HepG2 (cell line): ENCODE measurements around the gene BAG3. TPM values are rescaled to one million over a fixed set of nuclear protein-coding genes. Genes with fewer than 3 reads are reported as not detected.

Experiments used
- ATF7-NPFF ChIP-seq: sonication (generic); formaldehyde crosslinking; IDR thresholded peaks from 2 replicates; pipeline ENCODE4 v1.8.1; 2023; ENCODE audit warnings: mild to moderate bottlenecking, low read depth, missing genetic modification reagents, moderate library complexity
- DNMT3B ChIP-seq: conservative IDR thresholded peaks from 2 replicates; pipeline ENCODE4 v1.6.1; 2016; ENCODE audit warnings: missing biosample characterization, control low read depth
- FOSL1 ChIP-seq: sonication (generic); formaldehyde crosslinking; IDR thresholded peaks from 2 replicates; pipeline ENCODE4 v1.9.0; 2021; ENCODE audit warnings: missing genetic modification reagents, borderline replicate concordance
- KDM5B ChIP-seq: sonication (generic); formaldehyde crosslinking; IDR thresholded peaks from 2 replicates; pipeline ENCODE4 v1.4.0; 2020; ENCODE audit warnings: missing genetic modification reagents, mild to moderate bottlenecking, borderline replicate concordance
- KLF11 ChIP-seq: IDR thresholded peaks from 2 replicates; pipeline ENCODE4 v1.6.1; 2016; ENCODE audit warnings: missing compliant biosample characterization
- MATR3 ChIP-seq: sonication (generic); formaldehyde crosslinking; IDR thresholded peaks from 2 replicates; pipeline ENCODE4 v1.4.0; 2020; ENCODE audit warnings: missing genetic modification reagents
- MED13 ChIP-seq: sonication (generic); formaldehyde crosslinking; IDR thresholded peaks from 2 replicates; pipeline ENCODE4 v1.5.0; 2020; ENCODE audit warnings: missing genetic modification reagents
- MYC ChIP-seq: sonication (generic); formaldehyde crosslinking; IDR thresholded peaks from 2 replicates; pipeline ENCODE4 v1.9.0; 2021; ENCODE audit warnings: missing genetic modification reagents, borderline replicate concordance
- NFKB2 ChIP-seq: sonication (generic); formaldehyde crosslinking; IDR thresholded peaks from 2 replicates; pipeline ENCODE4 v1.4.0; 2020; ENCODE audit warnings: missing genetic modification reagents, borderline replicate concordance
- NFKBIZ ChIP-seq: IDR thresholded peaks from 2 replicates; pipeline ENCODE4 v1.6.1; 2018; ENCODE audit warnings: missing genetic modification reagents, missing compliant biosample characterization
- ZFP36L1 ChIP-seq: sonication (generic); formaldehyde crosslinking; IDR thresholded peaks from 2 replicates; pipeline ENCODE4 v1.8.0; 2022; ENCODE audit warnings: mild to moderate bottlenecking, missing genetic modification reagents, moderate library complexity
- ZNF136 ChIP-seq: sonication (generic); formaldehyde crosslinking; IDR thresholded peaks from 2 replicates; pipeline ENCODE4 v1.8.1; 2022; ENCODE audit warnings: low read depth, mild to moderate bottlenecking, moderate library complexity, missing genetic modification reagents
- ZNF44 ChIP-seq: sonication (generic); formaldehyde crosslinking; IDR thresholded peaks from 2 replicates; pipeline ENCODE4 v1.5.1; 2020; ENCODE audit warnings: mild to moderate bottlenecking, missing genetic modification reagents
- ZNF749 ChIP-seq: sonication (generic); formaldehyde crosslinking; IDR thresholded peaks from 2 replicates; pipeline ENCODE4 v1.8.0; 2022; ENCODE audit warnings: mild to moderate bottlenecking, missing genetic modification reagents, moderate library complexity, borderline replicate concordance
- polyA plus RNA-seq, 8 experiments: library from polyadenylated mRNA; depleted of rRNA in 3 of 8; stranded (reverse) in 7 of 8; unstranded in 1 of 8; fragments of >200 nt; fragmentation: Illumina TruSeq in 4 of 8; extraction: Trizol in 4 of 8; gene quantifications; 2 replicates each; pipeline versions ENCODE4 v1.2.1 to v1.2.3, GENCODE V29; 2011 to 2016; ENCODE audit warnings: low read depth in 4 of 8, missing spikeins in 1 of 8, mixed read lengths in 1 of 8; ENCODE audit not compliant: insufficient read depth in 1 of 8
- total RNA-seq, 5 experiments: library from RNA; depleted of rRNA; stranded (reverse); fragments of >200 nt; fragmentation: Illumina TruSeq; extraction: Trizol; gene quantifications; 2 replicates each; pipeline ENCODE4 v1.2.3, GENCODE V29; 2016; ENCODE audit warnings: low read depth in 1 of 5
- TF ChIP-seq, protein P1 (sequence below): sonication (generic); formaldehyde crosslinking; IDR thresholded peaks from 2 replicates; pipeline ENCODE4 v1.4.0; 2020; ENCODE audit warnings: mild to moderate bottlenecking, missing genetic modification reagents
- TF ChIP-seq, protein P2 (sequence below): fragments of 450-650 bp; IDR thresholded peaks from 2 replicates; pipeline ENCODE4 v1.6.1; 2017
- TF ChIP-seq, protein P3 (sequence below): sonication (generic); formaldehyde crosslinking; IDR thresholded peaks from 2 replicates; pipeline ENCODE4 v1.4.0; 2020; ENCODE audit warnings: missing genetic modification reagents, borderline replicate concordance
- TF ChIP-seq, protein P4 (sequence below): sonication (generic); formaldehyde crosslinking; IDR thresholded peaks from 2 replicates; pipeline ENCODE4 v1.5.0; 2020; ENCODE audit warnings: missing genetic modification reagents, mild to moderate bottlenecking, borderline replicate concordance
- TF ChIP-seq, protein P5 (sequence below): sonication (generic); formaldehyde crosslinking; IDR thresholded peaks from 2 replicates; pipeline ENCODE4 v1.8.0; 2023; ENCODE audit warnings: mild to moderate bottlenecking, missing genetic modification reagents

The BAG3 gene
- total and polyA plus RNA-seq, 2 of the 13 experiments (the other 11 are each of a cell fraction or from before 2014, with no cell fraction given): 2.9 to 6.7 TPM

DNA sequence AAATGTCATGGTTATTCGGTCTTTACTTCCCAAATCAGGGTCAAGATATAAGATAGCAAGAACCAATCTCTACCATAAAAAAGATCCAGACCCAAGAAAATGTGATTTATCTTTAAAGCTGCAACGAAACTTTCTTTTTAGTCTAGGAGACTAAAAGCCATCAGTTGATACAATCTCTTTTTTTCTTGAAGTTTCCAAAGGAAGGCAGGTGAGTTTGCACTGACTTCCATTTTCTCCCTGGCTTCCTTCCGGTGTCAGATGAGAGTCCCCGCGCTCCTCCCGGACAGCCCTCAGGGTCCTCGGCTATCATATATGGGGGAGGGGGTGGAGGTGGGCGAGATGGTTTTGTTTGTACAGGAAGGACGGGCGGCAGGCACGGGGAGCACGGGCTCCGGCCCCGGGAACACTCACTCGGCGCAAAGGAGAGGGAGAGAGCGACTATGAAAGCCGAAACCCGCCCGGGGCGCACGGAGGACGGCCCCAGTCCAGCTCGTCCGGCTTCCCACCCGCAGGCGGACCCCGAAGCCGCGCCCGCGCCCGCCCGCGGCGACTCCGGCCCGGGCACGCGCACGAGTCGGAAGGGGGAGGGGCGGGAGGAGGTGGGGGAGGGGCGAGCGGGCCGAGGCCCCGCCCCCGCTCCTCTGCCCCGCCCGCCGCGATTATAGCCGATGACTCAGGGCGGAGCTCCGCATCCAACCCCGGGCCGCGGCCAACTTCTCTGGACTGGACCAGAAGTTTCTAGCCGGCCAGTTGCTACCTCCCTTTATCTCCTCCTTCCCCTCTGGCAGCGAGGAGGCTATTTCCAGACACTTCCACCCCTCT lies at the start of gene BAG3 (continued):
- TF ChIP-seq, protein P1, sequence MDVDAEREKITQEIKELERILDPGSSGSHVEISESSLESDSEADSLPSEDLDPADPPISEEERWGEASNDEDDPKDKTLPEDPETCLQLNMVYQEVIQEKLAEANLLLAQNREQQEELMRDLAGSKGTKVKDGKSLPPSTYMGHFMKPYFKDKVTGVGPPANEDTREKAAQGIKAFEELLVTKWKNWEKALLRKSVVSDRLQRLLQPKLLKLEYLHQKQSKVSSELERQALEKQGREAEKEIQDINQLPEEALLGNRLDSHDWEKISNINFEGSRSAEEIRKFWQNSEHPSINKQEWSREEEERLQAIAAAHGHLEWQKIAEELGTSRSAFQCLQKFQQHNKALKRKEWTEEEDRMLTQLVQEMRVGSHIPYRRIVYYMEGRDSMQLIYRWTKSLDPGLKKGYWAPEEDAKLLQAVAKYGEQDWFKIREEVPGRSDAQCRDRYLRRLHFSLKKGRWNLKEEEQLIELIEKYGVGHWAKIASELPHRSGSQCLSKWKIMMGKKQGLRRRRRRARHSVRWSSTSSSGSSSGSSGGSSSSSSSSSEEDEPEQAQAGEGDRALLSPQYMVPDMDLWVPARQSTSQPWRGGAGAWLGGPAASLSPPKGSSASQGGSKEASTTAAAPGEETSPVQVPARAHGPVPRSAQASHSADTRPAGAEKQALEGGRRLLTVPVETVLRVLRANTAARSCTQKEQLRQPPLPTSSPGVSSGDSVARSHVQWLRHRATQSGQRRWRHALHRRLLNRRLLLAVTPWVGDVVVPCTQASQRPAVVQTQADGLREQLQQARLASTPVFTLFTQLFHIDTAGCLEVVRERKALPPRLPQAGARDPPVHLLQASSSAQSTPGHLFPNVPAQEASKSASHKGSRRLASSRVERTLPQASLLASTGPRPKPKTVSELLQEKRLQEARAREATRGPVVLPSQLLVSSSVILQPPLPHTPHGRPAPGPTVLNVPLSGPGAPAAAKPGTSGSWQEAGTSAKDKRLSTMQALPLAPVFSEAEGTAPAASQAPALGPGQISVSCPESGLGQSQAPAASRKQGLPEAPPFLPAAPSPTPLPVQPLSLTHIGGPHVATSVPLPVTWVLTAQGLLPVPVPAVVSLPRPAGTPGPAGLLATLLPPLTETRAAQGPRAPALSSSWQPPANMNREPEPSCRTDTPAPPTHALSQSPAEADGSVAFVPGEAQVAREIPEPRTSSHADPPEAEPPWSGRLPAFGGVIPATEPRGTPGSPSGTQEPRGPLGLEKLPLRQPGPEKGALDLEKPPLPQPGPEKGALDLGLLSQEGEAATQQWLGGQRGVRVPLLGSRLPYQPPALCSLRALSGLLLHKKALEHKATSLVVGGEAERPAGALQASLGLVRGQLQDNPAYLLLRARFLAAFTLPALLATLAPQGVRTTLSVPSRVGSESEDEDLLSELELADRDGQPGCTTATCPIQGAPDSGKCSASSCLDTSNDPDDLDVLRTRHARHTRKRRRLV (CRISPR knock-in tag): no peak
- TF ChIP-seq ZNF44 (no peak), ZNF136 (CRISPR knock-in tag) (no peak), ZNF749 (CRISPR knock-in tag) (no peak), MYC (CRISPR knock-in tag) (no peak; the same call in 1 of the 2 replicates), ZFP36L1 (CRISPR knock-in tag) (0 out of 2 replicates have a peak, but pooled peaks have one; percentile 16), MED13 (CRISPR knock-in tag) (peak; percentile 52; the same call in 1 of the 2 replicates), NFKBIZ (0 out of 2 replicates have a peak, but pooled peaks have one; percentile 11), NFKB2 (CRISPR knock-in tag) (0 out of 2 replicates have a peak, but pooled peaks have one; percentile 58), FOSL1 (CRISPR knock-in tag) (0 out of 2 replicates have a peak, but pooled peaks have one; percentile 25), MATR3 (CRISPR knock-in tag) (no peak), DNMT3B (CRISPR knock-in tag) (no peak), KLF11 (CRISPR knock-in tag) (no peak), KDM5B (CRISPR knock-in tag) (peak; percentile 52; the same call in 1 of the 2 replicates), ATF7-NPFF (CRISPR knock-in tag) (no peak)
- TF ChIP-seq, protein P2, sequence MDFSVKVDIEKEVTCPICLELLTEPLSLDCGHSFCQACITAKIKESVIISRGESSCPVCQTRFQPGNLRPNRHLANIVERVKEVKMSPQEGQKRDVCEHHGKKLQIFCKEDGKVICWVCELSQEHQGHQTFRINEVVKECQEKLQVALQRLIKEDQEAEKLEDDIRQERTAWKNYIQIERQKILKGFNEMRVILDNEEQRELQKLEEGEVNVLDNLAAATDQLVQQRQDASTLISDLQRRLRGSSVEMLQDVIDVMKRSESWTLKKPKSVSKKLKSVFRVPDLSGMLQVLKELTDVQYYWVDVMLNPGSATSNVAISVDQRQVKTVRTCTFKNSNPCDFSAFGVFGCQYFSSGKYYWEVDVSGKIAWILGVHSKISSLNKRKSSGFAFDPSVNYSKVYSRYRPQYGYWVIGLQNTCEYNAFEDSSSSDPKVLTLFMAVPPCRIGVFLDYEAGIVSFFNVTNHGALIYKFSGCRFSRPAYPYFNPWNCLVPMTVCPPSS: no peak
- TF ChIP-seq, protein P3, sequence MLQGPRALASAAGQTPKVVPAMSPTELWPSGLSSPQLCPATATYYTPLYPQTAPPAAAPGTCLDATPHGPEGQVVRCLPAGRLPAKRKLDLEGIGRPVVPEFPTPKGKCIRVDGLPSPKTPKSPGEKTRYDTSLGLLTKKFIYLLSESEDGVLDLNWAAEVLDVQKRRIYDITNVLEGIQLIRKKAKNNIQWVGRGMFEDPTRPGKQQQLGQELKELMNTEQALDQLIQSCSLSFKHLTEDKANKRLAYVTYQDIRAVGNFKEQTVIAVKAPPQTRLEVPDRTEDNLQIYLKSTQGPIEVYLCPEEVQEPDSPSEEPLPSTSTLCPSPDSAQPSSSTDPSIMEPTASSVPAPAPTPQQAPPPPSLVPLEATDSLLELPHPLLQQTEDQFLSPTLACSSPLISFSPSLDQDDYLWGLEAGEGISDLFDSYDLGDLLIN (CRISPR knock-in tag): no peak
- TF ChIP-seq, protein P4, sequence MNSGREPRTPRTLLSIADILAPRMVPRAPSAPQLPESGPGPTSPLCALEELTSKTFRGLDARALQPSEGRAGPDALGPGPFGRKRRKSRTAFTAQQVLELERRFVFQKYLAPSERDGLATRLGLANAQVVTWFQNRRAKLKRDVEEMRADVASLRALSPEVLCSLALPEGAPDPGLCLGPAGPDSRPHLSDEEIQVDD (CRISPR knock-in tag): no peak
- TF ChIP-seq, protein P5, sequence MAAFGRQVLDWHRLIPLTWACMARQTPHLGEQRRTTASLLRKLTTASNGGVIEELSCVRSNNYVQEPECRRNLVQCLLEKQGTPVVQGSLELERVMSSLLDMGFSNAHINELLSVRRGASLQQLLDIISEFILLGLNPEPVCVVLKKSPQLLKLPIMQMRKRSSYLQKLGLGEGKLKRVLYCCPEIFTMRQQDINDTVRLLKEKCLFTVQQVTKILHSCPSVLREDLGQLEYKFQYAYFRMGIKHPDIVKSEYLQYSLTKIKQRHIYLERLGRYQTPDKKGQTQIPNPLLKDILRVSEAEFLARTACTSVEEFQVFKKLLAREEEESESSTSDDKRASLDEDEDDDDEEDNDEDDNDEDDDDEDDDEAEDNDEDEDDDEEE (CRISPR knock-in tag): peak; percentile 49; the same call in 1 of the 2 replicates
